Fibroblast of peridontal ligament (primary cell): ENCODE results near the gene CD82.
A peak's percentile ranks its signal among the peaks of the same experiment; 100 is the strongest.

ENCODE experiments used
- DNase-seq: peaks from one replicate; pipeline ENCODE4 v3.0.0-alpha.2; 2010; ENCODE audit errors: extremely low read depth

Gene CD82, protein sequence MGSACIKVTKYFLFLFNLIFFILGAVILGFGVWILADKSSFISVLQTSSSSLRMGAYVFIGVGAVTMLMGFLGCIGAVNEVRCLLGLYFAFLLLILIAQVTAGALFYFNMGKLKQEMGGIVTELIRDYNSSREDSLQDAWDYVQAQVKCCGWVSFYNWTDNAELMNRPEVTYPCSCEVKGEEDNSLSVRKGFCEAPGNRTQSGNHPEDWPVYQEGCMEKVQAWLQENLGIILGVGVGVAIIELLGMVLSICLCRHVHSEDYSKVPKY

DNA sequence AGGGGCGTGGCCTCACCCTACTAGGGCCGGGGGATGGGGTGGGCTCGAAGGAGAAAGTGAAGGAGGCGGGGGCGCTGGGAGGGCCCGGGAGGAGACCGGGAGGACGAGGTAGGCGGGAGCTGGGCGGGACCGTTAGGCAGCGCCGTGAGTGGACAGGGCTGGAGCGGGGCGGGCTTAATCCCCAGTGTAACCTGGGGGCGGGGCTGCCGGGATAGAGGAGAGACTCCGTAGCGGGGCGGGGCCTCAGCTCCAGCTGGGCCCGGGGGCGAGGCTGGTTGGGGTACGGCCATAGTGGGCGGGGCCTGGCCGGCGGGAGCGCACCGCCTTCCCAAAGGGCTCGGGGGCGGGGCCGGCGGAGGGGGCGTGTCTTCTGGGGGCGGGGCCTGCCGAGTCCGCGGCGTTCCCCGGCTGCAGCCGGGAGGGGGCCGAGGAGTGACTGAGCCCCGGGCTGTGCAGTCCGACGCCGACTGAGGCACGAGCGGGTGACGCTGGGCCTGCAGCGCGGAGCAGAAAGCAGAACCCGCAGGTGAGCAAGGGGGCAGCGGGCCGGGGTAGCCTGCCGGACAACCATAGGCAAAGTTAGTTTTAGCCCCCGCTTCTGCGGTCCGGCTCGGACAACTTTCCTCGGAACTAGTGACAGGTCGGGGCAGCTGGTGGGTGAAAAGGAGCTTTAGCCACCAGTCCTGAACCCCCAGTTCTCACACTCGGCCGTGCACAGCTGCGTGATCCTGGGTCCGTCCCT lies at the start of gene CD82:
Gene CD82 (plus strand): TSS at position 453 of the 742 bp plus-strand sequence. CDS start 29,000 bp downstream, outside the sequence.
- peak; percentile 96 for DNase-seq

GRCh38 chr11:44516688-44517507 lies 48.6 kb upstream of the CD82 start:
- DNase-seq = no peak

DNA sequence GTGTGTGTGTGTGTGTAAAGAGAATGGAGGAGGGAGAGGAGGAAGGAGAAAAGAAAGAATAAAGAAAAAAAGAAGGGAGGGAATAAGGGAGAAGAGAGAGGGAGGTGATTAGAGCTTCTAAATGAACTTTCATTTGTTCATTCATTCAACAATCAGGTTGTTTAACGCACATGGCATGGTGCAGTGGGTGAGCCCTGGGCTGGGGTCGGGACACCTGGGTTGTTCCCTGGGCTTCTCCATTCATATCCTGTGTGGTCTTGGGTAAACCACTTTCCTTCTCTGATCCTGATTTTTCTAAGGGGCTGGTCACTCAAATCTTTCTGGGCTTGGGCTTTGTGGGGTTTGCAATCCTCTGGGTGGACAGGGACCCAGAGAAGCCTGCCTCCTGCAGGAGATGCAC lies 47.9 kb upstream of the CD82 start:
- DNase-seq = no peak

DNA sequence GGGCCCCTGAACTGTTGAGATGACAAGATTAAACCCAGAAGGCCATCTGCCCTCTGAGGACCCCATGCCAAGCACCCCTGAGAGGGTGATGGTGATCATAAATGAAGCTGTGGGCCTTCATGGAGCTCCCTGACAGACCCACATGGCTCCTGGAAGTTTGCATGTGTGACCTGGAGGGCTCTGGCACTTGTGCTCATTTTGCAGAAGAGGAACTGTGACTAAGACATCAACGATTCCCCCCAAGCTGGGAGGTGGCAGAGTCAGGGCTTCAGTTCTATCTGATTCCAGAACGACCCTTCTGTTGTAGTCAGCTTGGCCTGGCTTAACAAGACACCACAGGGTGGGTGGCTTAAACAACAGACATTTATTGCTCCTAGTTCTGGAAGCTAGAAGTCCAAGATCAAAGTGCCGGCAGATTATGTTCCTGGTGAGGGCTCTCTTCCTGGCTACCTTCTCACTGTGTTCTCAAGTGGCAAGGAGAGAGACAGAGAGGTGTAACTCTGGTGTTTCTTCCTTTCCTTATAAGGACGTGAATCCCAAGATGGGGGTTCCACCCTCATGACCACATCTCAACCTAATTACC lies 46.4 kb upstream of the CD82 start:
- DNase-seq = no peak

GRCh38 chr11:44519989-44520737 lies 45.3 kb upstream of the CD82 start:
- no peak for DNase-seq

DNA sequence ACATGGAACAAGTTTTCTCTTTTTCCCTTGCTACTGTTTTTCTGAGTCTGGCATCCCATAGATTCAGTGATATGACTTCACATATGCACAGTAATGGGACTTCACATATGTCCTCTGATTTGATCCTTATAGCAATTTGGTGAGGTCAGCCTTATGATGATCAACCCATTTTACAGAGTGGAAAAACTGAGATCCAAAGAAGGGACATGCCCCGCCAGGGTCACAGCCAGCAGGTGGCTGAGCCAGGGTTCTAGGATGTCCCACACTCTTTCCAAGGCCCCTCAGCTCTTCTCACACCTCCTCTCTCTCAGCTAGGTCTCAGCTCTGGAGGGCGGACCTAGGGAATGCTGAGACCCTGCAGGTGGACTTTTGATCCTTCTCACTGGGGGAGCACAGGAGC lies 44.3 kb upstream of the CD82 start:
- DNase-seq = no peak

GRCh38 chr11:44522294-44522693 lies 43.2 kb upstream of the CD82 start:
- no peak for DNase-seq

DNA sequence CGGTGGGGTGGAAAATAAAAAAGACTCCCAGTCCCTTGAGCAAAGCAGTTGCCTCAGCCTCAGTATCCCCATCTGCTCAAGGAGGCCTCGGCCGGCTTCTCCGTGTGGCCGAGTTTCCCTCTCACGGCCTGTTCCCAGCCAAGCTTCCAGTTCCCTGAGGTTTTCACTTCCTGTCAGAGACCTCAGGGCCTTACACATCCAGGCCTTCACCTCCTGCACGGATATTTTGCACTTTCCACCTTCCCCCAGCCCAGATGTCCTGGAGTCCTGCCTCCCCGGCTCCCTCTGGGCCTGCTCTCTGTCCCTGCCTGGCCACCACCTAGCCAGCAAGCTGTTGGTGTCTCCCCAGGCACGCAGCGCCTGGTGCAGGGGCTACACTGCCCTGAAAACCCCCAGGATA lies 41.1 kb upstream of the CD82 start:
- no peak for DNase-seq

GRCh38 chr11:44524751-44525201 lies 40.7 kb upstream of the CD82 start:
- DNase-seq = no peak

DNA sequence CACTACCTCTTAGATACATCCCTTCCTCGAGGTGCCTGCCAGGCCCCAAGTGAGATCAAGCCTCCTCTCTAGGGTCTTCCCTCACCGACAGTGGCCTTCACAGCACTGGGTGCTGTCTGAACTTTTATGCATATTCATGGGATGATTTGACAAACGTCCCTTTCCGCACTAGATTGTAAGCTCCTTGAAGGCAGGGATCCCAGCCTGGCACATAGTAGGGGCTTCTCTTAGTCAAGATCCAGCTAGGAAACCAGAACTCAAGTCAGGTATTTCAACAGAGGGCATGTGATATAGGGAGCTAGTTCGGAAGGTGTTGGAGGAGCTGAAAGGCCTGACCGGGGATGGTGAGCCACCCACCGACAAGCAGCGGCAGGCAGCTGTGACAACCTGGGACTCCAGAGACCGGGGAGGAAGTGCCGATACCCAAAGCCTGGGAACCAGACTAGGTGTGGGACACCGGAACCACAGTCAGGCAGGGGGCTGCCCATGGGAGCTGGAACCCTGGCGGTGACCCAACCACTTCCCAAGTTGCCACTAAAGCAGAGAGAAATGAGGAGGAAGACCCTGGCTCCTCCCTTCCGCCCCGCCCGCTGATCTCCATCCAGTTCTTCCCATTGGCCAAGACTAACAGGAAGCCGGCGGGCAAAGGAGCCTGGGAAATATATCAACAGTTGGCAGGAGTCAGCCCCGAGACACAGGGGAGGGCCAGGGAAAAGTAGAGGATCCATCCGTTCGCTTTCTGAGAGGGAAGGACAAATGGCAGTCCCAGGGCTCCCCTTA lies 39.8 kb upstream of the CD82 start:
- no peak for DNase-seq

DNA sequence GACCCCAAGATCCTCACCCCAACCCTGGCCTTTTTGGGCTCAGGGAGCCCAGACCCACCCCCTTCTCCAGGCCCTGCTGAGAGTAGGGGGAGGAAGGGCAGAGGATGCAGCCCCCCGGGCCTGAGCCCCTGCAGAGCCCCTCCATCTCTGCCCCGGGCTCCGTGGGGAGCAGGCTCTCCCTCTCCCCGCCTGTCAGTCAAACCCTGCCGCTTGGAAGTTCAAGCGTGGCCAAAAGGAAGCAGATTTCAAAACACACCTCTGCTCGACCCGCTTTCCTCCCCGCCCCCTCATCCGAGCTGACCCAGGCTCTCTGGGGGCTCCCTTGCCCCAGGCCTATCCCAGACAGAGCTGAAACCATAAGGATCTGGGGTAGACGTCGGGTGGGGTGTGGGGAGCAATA lies 39.0 kb upstream of the CD82 start:
- DNase-seq = no peak

- DNase-seq = no peak
These were observed 38.0 kb upstream of the CD82 start for GRCh38 chr11:44527476-44527875.

- DNase-seq = no peak
These were observed 37.4 kb upstream of the CD82 start for GRCh38 chr11:44528103-44528502.

GRCh38 chr11:44528581-44528980 lies 36.9 kb upstream of the CD82 start:
- no peak for DNase-seq

DNA sequence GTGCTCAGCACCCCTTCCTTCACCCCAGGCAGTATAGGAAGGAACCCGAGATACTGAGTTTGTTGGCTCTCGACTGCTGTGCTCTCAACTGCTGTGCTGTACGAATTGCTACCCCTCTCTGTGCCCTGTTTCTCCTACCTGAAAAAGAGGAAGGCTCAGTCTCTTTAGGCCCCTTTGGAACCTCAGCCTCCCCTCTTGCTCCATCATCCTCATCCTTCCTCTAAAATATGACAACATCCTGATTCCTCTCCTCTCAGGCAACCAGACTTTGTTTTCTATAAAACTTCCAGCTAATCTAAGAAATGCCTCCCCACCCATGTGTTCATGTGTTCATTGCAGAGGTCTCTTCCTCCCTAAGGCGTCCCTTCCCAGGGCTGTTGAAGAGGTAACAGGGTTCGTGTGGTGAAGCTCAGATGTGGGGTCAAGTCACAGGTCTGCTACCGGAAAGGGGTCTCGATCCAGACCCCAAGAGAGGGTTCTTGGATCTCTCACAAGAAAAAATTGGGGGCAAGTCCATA lies 35.5 kb upstream of the CD82 start:
- no peak for DNase-seq

DNA sequence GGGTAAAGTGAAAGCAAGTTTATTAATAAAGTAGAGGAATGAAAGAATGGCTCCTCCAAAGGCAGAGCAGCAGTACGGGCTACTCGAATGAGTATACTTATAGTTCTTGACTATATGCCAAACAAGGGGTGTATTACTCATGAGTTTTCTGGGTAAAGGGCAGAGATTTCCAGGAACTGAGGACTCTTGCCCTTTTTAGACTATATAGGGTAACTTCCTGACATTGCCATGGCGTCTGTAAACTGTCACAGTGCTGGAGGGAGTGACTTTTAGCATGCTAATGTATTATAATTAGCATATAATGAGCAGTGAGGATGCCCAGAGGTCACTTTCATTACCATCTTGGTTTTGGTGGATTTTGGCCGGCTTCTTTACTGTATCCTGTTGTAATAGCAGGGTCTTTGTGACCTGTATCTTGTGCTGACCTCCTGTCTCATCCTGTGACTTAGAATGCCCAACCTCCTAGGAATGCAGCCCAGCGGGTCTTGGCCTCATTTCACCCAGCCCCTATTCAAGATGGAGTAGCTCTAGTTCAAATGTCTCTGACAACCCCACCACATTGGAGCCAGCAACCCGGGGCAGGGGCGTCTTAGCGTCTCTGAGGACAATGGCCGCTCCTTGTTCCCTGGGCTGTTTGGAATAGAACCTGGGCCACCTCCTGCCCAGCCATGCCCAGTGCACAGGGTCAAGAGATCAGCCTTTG lies 34.9 kb upstream of the CD82 start:
- DNase-seq = peak; percentile 13

DNA sequence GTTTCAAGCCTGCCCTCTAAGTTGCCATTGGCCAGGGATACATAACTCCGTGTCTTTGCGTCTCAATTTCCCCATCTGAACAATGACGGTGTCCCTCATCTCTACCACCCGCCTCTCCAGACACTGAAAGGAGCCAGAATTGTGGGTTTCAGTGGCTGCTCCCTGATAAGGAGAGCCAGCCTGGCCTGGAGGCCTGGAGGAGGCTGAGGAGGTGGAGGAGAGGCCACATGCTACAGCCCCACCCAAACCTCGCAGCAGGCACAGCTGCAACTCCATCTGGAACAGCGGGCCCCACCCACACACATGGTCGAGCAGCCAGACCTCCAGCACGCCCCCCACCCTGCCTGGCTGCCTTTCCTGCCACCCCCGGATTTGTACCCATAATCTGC lies 34.4 kb upstream of the CD82 start:
- DNase-seq = no peak

GRCh38 chr11:44531636-44532035 lies 33.8 kb upstream of the CD82 start:
- DNase-seq = no peak

GRCh38 chr11:44532809-44533208 lies 32.7 kb upstream of the CD82 start:
- DNase-seq = no peak
